Hepatocyte (in vitro differentiated cells): ENCODE measurements around the gene NTSR1.

Source experiments
- EZH2 ChIP-seq: fragments of 200-600 bp; sonication (generic); IDR thresholded peaks from 2 replicates; pipeline ENCODE4 v1.6.1; 2016; ENCODE audit warnings: antibody characterized with exemption, mild to moderate bottlenecking, borderline replicate concordance
- EZH2phosphoT487 ChIP-seq: fragments of 200-600 bp; sonication (generic); IDR thresholded peaks from one replicate; pipeline ENCODE4 v1.6.1; 2018; ENCODE audit warnings: antibody characterized with exemption, mild to moderate bottlenecking, low read depth, moderate library complexity; ENCODE audit not compliant: unreplicated experiment, severe bottlenecking
- TF ChIP-seq, protein P1 (sequence below): fragments of 200-600 bp; sonication (generic); IDR thresholded peaks from 2 replicates; pipeline ENCODE4 v1.5.1; 2016; ENCODE audit warnings: antibody characterized with exemption, mild to moderate bottlenecking; ENCODE audit not compliant: poor library complexity

DNA sequence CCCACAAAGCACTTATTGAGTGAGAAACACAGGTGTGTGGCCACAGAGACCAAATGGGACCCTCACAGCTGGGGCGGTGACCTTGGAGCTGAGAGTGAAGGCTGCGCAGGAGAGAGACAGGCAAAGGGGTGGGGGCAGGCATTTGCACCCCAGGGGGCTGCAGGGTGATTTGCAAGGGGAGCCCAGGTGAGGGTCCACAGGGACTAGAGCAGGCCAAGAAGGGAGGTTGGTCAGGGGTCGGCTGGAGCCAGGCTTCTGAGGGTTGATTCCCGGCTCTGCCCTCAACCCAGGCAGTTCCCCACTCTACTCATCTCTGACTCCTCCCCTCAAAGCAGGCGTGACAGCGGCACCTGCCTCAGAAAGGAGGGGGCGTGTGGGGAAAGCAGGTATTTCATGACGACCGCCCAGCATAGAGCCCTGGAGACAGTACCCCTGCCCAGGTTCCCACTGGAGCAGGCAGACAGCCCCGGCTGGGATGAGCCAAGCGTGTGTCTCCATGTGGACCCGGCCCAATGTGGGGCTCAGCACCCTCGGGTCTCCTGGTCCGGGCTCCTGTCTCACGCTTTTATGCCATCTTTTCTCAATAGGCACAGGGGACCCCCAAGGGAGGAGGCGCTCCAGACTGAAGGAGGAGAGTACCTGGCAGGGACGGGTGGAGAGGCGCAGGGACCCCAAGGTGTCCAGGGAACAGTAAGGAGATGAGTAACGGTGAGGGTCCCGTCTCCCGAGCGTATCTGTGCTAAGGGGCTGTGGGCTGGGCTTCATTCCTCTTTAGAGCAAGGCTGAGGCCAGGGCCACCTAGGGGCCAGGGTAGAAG is 84.5 kb downstream of the NTSR1 start:
- TF ChIP-seq, protein P1, sequence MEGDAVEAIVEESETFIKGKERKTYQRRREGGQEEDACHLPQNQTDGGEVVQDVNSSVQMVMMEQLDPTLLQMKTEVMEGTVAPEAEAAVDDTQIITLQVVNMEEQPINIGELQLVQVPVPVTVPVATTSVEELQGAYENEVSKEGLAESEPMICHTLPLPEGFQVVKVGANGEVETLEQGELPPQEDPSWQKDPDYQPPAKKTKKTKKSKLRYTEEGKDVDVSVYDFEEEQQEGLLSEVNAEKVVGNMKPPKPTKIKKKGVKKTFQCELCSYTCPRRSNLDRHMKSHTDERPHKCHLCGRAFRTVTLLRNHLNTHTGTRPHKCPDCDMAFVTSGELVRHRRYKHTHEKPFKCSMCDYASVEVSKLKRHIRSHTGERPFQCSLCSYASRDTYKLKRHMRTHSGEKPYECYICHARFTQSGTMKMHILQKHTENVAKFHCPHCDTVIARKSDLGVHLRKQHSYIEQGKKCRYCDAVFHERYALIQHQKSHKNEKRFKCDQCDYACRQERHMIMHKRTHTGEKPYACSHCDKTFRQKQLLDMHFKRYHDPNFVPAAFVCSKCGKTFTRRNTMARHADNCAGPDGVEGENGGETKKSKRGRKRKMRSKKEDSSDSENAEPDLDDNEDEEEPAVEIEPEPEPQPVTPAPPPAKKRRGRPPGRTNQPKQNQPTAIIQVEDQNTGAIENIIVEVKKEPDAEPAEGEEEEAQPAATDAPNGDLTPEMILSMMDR, result no peak
- no peak for TF ChIP-seq EZH2phosphoT487
- no peak for TF ChIP-seq EZH2
